SK-N-MC (cell line): ENCODE data around the gene CATSPERZ.

Experiments used
- EZH2 ChIP-seq: fragments of 200-600 bp; sonication (generic); IDR thresholded peaks from one replicate; pipeline ENCODE4 v1.6.1; 2017; ENCODE audit warnings: antibody characterized with exemption
- FOXP2 ChIP-seq: optimal IDR thresholded peaks from 2 replicates; pipeline ENCODE3; 2011; ENCODE audit warnings: mild to moderate bottlenecking, moderate library complexity; ENCODE audit not compliant: insufficient read depth; ENCODE audit errors: extremely low read length, control extremely low read depth
- POLR2AphosphoS5 ChIP-seq: IDR thresholded peaks from 2 replicates; pipeline ENCODE4 v1.6.1; 2012; ENCODE audit warnings: mild to moderate bottlenecking, low read depth, low read length, borderline replicate concordance

DNA sequence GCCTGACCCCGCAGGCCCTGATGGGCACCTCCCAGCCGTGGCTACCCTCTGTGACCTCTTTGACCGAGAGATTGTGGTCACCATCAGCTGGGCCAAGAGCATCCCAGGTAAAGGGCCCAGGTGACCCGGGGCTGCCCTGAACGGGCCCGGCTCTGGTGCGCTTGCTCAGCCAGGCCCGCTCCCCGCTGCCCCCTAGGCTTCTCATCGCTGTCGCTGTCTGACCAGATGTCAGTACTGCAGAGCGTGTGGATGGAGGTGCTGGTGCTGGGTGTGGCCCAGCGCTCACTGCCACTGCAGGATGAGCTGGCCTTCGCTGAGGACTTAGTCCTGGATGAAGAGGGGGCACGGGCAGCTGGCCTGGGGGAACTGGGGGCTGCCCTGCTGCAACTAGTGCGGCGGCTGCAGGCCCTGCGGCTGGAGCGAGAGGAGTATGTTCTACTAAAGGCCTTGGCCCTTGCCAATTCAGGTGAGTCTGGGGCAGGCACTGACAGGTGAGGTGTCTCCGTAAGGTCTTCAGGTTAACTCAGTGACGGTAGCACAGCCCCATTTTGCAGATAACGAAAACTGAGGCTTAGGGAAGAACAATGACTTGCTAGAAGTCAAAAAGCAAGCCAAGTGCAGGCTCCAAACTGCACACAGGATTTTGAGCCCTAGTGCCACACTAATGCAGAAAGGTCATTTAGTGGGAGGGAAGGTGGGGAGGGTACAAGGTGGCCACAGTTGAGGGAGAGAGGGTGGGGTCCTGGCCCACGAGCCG lies 14.8 kb downstream of the CATSPERZ start:
- TF ChIP-seq EZH2 = no peak
- TF ChIP-seq POLR2AphosphoS5 = no peak
- TF ChIP-seq FOXP2 = no peak
